ENCODE measurements around the gene CLSTN1.

Gene CLSTN1

DNA sequence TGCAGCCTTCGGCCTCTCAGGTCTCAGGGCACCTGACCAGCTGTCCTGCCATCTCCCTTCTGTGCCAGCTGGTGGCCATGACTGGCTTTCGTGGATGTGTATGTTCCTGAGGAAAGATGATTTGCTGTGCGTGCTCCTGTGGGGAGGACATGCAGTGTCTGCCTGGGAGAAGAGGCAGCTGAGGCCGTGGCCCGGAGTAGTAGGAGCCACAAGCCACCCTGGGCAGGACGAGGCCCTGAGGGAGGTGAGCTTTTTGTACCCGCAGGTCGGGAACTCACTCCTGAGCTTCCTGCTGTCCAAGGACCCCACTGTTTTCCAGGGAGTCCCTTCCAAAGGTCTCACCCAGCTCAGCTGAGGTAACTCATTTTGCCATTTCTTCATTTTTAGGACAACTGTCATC lies 113.7 kb downstream of the CLSTN1 start:
- no peak for DNase-seq

DNA sequence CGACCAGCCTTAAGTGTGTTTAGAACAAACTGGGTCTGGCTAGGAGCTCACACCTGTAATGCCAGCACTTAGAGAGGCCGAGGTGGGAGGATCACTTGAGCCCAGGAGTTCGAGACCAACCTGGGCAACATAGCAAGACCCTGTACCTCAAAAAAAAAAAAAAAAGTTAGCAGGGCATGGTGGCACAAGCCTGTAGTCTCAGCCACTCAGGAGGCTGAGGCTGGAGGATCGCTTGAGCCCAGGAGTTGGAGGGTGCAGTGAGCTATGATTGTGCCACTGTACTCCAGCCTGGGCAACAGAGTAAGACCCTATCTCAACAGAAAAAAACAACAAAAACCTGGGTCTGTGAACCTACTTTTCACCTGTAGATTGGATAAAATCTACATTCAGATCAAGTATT lies 117.6 kb downstream of the CLSTN1 start:
- DNase-seq, result no peak

DNA sequence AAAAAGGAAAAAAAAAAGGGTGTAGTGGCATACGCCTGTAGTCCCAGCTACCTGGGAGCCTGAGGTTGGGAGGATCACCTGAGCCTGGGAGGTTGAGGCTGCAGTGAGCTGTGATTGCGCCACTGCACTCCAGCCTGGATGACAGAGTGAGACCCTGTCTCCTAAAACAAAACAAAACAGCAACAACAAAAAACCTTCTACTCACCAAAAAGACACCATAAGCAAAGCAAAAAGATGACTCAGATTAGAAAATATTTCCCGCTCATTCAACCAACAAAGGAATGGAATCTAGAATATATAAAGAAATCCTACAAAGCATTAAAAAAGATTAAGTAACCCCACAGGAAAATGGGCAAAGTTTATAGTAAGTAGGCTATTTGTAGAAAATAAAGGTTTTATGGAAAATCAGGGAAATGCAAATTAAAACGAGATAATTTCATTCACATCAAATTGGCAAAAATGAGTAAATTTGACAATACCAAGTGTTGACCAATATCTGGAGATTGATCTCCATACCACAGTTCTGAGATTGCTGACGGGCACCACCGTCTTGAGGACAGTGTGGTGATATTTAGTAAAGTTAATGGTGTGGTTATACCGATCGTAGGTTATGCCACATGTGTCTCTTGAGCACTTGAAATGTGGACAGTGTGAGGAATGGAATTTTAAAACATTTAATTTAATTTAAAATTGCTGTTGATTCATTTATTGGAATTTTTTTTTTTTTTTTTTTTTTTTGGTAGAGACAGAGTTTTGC lies 118.2 kb downstream of the CLSTN1 start:
- no peak for DNase-seq

DNA sequence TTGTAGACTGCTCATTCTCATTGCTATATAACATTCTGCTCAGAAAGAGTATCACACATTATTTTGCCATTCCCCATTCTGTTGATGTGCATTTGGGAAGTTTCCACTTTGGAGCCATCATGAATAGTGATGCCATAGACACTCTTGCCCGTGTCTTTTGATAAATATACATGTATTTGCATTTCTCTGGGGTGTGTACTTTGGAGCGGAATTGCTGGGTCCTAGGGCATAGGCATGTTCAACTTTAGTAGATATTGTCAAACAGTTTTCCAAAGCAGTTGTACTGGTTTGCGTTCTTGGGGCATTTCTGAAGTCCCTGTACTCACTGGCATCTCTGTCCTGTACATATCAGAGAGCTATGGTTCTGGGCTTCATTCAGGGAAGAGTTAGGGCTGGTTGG lies 120.1 kb downstream of the CLSTN1 start:
- no peak for DNase-seq

DNA sequence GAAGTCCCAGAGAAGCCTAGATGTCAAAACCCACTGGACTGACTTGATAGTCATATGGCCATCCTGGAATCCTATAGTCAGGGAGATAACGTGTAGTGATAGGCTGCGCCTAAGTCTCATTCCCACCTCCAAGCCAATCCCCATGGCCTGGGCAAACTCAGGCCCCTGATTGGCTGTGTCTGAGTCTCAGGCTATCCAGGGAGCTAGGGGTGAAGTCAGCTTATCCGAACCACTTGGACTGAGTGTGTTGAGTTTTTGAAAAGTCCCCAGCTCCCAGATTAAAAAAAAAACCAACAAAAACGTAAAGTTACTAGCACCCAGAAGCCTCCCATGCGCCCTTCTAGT lies 120.6 kb downstream of the CLSTN1 start:
- no peak for DNase-seq

DNA sequence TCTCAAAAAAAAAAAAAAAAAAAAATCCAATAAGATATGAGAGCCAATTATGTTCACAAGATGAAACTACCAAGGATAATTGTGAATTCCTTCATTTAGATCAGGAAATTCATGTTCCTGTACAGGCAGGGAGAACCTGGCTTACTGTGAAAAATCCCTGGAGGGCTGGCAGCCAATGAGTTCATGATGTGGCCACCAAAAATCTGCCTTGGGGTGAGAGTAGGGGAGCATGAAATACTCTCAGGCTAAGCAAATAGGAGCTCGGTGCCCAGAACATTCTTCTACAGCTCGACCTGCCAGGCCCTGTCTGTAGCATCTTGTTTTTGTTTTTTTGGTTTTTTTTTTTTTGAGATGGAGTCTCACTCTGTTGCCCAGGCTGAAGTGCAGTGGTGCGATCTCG lies 122.1 kb downstream of the CLSTN1 start:
- no peak for DNase-seq

DNA sequence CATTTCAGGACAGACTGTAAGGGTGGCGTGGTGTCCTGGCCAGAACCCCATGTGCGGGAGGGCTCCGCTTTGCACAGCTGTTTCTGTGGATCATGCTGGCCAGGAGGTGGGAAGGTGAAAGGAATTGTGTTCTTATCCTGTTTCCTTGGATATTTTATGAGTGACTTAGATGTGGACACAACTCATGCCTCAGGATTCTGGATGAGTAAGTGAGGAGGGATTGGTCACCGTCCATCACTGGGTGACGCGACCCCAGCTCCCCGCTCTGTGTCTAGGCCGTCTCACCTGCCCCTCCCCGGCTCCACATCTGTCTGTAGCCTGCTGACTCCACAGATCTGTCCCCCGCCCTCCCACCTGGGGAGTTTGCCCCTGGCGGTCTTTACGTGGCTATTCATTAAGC lies 123.4 kb downstream of the CLSTN1 start:
- no peak for DNase-seq

DNA sequence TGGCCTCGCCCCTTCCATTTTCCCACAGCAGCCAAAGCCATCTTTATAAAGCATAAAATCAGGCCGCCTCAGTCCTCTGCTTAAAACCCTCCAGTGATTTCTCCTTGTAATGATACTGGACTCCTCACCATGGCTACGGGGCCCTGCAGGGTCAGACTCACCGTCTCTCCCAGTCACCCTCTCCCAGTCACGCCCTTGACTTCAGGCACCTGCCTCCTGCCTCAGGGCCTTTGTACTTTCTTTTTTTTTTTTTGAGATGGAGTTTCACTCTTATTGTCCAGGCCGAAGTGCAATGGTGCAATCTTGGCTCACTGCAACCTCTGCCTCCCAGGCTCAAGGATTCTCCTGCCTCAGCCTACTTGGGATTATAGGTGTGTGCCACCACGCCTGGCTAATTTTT lies 124.4 kb downstream of the CLSTN1 start:
- DNase-seq, result no peak

DNA sequence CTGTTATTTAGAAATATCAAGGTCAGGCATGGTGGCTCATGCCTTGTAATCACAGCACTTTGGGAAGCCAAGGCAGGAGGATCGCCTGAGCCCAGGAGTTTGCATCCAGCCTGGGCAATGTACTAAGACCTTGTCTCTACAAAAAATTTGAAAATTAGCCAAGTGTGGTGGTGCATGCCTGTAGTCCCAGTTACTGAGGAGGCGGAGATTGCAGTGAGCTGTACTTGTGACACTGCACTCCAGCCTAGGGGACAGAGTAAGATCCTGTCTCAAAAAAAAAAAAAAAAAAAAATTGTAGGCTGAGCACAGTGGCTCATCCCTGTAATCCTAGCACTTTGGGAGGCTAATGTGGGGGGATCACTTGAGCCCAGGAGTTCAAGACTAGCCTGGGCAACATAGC lies 127.0 kb downstream of the CLSTN1 start:
- DNase-seq, result no peak

DNA sequence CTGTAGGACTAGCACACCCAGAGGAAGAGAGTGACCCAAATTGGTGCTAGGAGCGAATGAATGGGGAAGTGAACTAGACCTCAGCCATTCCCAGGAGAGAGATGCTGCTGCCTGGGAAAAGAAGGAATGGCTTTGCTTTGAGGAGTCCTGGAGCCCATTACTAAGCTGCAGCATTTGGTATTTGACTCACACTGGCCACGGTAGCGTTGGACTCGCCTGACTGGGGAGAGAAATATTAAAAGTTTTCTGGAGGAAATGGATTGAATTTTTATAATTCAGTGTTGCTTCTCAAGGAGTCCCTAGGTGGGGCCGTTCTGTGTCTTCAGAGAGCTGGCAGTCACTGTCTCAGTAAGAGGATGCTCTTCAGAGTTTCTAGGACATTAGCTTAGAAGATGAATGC lies 132.1 kb downstream of the CLSTN1 start:
- DNase-seq, result no peak

DNA sequence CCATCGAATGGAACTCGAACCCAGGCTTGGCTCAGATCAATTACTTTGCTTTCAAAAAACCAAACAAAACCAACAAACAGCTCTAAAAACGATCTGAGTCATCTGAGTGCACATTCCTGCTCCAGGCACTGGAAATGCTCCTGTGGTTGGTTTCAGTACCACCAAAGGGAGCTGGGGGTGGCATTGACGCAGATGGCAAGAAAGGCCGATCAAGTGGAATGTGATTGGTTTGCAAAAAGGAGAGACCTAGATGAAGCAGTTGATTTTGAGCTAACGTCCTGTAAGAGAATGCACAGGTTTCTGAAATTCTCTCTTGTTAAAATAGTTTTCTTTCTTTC lies 132.7 kb downstream of the CLSTN1 start:
- no peak for DNase-seq

DNA sequence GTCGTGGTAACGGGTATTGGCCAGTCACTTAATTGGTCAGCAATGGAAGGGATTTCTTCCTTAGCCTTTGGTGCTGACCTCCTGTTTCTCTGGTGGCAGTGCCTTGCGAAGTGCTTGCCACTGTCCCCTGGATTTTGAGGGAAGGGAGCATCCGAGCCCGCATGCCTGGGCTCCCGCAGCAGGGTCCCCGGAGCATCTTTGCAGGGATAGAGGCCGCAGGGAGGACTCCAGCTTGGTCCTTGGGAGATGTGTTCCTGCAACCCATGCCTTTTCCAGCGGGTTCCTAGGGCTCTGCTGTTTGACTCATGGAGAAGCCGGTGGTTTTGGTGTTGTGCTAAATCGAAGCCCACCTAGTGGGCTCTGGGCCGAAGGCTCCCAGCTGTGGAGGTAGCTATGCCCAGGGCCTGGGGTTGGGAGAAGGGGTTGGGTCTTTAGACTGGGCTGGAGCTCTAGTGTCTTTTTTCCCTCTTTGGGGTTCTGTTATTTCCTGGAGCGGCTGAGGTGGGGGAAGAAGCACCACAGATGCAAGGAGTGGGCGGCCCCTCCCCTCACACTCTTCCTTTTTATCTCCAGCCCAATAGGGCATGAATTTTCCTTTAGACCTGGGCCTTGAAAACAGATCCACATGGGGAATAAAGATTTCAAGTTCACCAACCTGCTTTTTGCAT lies 133.2 kb downstream of the CLSTN1 start:
- no peak for DNase-seq

DNA sequence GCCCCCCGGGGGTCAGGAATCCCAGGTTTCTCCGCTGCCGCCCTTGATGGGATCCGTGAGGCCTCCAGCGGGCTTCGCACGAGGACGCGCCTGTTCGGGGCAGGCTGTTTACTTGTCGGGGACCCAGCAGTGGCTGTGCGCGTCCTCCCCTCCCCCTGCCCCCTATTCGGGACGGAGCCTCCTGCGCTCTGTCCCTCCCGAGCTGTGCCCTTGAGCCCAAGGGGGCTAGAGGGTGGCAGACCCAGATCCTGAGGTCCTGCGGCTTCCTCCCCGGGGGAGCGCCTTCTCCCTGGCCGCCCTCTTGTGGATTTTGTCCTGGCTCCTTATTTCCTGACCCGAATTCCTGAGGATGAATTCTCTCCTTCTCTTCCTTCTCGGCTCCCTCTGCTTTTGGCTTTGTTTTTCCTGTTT lies 133.8 kb downstream of the CLSTN1 start:
- DNase-seq, result no peak

DNA sequence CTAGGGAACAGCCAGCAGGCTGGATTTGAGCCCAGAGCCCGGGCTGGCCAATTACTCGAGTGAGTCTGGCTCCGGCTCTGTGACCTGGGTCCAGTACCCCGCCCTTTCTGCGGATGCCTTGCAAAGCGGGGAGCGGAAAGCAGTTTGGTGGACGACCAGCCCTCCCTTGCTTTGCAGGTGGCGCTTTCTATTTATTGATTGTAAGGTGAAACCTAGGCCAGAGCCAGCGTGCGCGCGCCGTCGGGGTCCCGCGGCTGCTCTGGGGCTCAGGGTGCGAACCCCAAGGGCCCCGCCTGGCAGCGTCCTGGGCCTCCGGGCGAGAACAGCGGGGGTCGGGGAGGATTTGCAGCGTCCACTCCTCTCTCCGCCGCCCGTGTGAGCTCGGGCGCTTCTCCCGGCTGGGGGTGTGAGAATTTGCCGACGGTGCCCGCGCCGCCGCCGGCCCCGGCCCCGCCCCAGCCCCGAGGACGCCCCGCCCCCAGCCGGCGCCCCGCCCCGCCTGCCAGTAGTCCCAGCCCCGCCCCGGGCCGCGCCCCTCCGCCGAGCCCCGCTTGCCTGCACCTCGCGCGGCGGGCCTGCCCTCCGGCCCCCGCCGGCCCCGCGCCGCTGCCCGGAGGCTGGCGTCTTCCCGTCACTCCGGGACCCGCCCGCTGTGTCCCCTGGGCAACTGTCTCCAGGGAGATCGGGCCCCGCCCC lies 134.6 kb downstream of the CLSTN1 start:
- DNase-seq, result no peak

DNA sequence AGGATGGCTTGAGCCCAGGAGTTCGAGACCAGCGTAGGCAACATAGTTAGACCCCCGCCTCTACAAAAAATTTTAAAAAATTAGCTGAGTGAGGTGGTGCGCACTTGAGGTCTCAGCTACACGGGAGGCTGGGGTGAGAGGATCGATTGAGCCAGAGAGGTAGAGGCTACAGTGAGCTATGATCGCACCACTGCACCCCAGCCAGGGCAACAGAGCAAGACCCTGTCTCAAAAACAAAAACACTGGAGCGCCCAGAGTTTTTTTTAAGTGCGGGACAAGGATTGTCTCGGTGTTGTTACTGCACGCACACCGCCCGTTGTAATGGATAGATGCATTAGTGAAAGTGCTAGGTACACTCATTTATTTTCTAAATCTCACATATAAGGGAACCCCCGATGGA lies 135.2 kb downstream of the CLSTN1 start:
- no peak for DNase-seq

DNA sequence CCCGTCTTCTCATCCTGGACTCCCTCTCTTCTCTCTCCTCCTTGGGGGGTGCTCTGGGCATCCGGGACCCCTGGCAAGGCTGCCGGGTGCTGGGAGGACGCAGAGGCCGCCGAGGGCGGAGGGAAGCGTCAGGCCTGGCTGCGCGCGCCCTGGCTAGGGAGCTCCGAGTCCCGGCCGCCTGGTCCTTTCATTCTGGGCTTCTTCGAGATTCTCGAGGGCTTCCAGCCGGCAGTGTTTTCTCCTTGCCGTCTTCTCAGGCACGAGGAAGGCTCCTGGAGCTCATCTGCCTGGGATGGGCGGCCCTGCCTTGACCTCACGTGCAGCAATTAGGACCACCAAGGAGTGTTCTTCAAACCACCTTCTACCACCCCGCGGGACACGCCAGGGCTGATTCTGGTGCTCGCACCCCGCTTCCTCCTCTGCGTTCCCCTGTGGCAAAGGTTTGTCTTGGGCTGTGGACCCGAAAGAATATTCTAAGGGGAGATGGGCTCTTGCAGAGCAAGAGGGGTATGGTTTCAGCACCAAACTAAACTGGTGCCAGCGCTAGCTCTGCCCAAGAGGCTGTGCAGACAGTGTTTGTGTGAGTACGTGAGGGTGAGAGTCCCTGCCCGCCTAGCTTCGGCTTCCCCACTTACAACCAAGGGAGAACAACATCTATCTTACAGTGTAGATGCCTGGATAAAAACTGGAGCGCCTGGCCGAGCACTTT lies 135.7 kb downstream of the CLSTN1 start:
- no peak for DNase-seq

DNA sequence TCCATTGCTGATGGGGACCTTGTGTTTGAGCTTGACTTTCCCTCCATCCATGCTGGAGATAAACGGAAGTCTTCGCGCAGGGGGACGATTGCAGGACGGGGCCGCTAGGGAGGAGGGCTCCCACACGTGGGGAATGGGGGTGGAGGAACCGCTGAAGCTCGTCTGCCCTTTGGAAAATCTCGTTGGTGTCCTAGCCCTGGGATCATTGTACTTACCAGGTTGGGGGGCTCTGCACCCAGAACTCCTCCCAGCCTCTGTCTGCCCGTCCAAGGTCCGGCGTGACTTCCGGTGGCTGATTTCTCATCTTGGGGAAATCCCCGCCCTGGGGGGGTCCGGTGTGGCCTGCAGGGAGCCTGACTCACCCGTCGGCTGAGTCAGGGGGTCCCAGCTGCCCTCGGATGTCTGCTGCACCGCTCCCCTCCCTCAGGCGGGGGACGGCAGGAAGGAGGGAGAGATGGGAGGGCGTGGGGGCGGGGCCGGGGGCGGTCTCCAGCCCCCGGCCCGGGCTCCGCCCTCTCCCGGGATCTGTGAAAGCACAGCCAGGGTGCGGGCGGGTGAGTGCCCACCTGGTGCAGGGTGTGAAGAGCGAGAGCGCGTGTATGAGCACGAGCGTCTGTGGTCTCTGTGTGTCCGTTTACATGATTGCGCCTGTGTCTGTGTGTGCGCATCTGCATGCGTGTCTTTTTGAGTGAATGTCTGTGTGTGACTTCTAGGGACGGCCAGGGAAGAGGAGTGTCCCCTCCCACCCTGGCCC lies 136.5 kb downstream of the CLSTN1 start:
- no peak for DNase-seq

DNA sequence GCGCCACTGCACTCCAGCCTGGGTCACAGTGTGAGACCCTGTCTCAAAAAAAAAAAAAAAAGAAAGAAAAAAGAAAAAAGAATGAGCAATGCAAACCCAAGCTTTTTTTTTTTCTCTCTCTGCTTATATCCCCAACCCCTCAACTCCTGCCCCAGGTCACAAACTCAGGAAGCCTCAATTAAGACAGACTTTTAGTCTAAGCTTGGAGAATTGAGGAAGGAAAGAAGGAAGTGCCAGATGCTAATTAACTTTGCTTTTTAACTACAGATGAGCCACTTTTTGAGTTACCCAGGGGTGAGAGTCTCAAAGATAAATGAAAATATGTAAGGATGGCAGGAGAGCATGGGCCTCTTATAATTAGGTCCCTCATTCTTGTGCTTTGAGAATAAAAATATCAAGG lies 139.0 kb downstream of the CLSTN1 start:
- no peak for DNase-seq

DNA sequence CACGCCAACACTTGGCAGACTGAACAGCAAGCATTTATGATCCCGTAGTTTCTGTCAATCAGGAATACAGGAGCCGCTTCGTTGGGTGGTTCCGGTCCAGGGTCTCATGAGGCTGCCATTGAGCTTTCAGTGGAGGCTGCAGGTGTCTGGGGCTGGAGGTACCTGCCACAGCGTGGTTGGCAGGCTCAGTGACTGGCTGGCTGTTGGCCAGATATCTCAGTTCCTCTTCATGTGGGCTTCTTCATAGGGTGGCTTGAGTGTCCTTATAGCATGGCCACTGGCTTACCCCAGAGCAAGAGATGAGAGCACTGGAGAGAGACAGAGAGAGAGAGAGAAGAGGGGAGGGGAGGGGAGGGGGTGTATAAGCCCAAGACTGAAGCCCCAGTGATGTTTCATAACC lies 142.9 kb downstream of the CLSTN1 start:
- no peak for DNase-seq

DNA sequence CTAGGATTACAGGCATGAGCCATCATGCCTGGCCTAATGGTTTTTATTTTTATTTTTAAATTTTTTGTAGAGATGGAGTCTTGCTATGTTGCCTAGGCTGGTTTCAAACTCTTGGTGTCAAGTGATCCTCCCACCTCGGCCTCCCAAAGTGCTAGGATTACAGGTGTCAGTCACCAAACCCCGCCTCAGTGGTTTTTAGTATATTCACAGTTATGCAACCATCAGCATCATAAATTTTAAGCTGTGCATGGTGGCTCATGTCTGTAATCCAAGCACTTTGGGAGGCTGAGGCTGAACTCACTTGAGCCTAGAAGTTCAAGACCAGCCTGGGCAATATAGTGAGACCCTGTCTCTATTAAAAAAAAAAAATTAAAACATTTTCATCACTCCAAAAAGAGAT lies 143.7 kb downstream of the CLSTN1 start:
- DNase-seq, result no peak
